ENCODE measurements around the gene POLR1G.

POLR1G gene

DNA sequence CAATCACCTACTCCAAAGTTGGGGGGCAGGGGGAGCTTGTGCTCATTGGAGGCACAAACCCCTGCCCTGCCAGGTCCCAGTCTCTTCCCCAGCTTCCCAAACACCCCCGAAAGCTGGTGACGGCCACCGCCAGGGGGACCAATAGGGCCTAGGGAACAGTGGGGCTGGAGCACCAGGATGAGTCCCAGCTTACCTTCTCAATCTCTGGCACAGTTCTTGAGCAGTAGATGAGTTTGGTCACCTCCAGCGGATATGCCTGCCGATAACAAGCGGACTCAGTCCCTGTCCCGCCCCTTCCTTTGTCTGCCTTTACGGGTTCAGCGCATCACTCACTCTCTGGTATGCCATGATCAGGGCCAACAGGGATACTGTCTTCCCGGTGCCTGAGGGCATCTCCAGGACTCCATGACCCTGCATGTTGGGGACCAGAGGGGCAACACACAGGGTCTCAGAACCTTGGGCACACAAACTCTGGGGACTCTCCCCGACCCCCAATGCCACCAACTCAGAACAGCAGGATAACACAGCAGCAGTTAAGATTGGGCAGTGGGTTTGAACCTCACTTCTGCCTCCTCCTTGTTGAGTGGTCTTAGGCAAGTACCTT is 37.6 kb upstream of the POLR1G start:
- Histone ChIP-seq H3K27me3 (ENCODE audit: insufficient read depth, low read length, poor library complexity, severe bottlenecking) (no peaks in the 10 kb centered on the region), H3K79me2 (ENCODE audit: insufficient read depth, low read length) (peaks cover 7% of the 10 kb centered on the region; the same call in 1 of the 2 replicates), H3K9ac (ENCODE audit: low read depth, low read length, poor library complexity, severe bottlenecking) (no peak overlapping the region), H4K20me1 (ENCODE audit: insufficient read depth, low read length, poor library complexity, severe bottlenecking) (no peaks in the 10 kb centered on the region), H3F3A (ENCODE audit: low read depth) (no peaks in the 10 kb centered on the region), H2AFZ (ENCODE audit: low read length) (no peak overlapping the region), H3K36me3 (ENCODE audit: insufficient read depth, low read length) (no peaks in the 10 kb centered on the region), H3K9me2 (replicated peaks; ENCODE audit: low read depth, low read length) (no peaks in the 10 kb centered on the region), H3K4me3 (ENCODE audit: low read length, poor library complexity, severe bottlenecking) (peak overlapping the region; percentile 21), H3K9me3 (ENCODE audit: insufficient read depth, low read depth, low read length) (no peaks in the 10 kb centered on the region), H3K4me2 (ENCODE audit: low read depth, low read length, poor library complexity, severe bottlenecking) (peak overlapping the region; percentile 88), H3K4me1 (ENCODE audit: insufficient read depth, low read length, poor library complexity, severe bottlenecking) (peaks cover 11% of the 10 kb centered on the region)
- no peak for TF ChIP-seq EZH2phosphoT487 (IDR thresholded peaks at IDR 0.05; ENCODE audit: borderline replicate concordance)
- TF ChIP-seq, protein P1, sequence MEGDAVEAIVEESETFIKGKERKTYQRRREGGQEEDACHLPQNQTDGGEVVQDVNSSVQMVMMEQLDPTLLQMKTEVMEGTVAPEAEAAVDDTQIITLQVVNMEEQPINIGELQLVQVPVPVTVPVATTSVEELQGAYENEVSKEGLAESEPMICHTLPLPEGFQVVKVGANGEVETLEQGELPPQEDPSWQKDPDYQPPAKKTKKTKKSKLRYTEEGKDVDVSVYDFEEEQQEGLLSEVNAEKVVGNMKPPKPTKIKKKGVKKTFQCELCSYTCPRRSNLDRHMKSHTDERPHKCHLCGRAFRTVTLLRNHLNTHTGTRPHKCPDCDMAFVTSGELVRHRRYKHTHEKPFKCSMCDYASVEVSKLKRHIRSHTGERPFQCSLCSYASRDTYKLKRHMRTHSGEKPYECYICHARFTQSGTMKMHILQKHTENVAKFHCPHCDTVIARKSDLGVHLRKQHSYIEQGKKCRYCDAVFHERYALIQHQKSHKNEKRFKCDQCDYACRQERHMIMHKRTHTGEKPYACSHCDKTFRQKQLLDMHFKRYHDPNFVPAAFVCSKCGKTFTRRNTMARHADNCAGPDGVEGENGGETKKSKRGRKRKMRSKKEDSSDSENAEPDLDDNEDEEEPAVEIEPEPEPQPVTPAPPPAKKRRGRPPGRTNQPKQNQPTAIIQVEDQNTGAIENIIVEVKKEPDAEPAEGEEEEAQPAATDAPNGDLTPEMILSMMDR (conservative IDR thresholded peaks at IDR 0.05; ENCODE audit: low read length), result no peak

DNA sequence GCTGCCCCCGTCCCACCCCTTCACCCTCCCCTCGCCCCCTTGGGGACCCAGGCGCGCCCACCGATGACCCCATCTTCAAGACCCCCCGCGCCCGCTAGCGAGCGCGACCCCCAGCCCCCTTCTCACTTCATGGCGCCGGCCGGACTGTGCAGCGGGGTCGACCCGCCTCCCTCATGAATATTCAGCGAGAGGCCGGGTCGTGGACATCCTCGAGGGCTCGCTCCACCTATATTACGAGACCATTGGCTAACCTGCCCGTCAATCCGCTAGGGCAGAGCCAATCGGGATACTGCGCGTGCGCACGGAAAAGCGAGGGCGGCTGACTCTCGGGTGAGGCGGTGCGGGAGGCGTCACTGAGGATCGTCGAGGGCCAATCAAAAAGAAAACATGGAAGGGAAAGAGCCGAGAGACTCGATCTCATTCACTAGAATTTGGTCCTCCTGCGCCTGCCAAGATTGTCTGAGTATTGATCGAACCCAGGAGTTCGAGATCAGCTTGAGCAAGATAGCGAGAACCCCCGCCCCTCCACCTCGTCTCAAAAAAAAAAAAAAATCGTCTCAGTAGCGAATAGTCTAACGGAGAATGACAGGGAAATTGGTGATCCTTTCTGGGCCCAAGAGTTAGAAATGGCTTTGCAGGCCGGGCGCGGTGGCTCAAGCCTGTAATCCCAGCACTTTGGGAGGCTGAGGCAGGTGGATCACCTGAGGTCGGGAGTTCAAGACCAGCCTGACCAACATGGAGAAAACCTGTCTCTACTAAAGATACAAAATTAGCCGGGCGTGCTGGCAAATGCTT is 35.8 kb upstream of the POLR1G start, which contains the start of gene ERCC2:
Gene ERCC2 (minus strand): TSS at position 164 of the 795 bp plus-strand sequence. CDS start 33 bp downstream, at position 131.
- H3K36me3 ChIP-seq (ENCODE audit: insufficient read depth, low read length), result no peaks in the 10 kb centered on the region
- peak within 1 kb of the TSS; percentile 98 for H3K4me3 ChIP-seq (ENCODE audit: low read length, poor library complexity, severe bottlenecking)
- H3K27me3 ChIP-seq (ENCODE audit: insufficient read depth, low read length, poor library complexity, severe bottlenecking), result no peaks in the 10 kb centered on the region
- no peak for TF ChIP-seq EZH2phosphoT487 (IDR thresholded peaks at IDR 0.05; ENCODE audit: borderline replicate concordance)
- TF ChIP-seq, protein P1 (conservative IDR thresholded peaks at IDR 0.05; ENCODE audit: low read length), result no peak
- H3K9ac ChIP-seq (ENCODE audit: low read depth, low read length, poor library complexity, severe bottlenecking), result peak within 1 kb of the TSS; percentile 82
- peak within 1 kb of the TSS; percentile 88 for H3K4me2 ChIP-seq (ENCODE audit: low read depth, low read length, poor library complexity, severe bottlenecking)
- no peaks in the 10 kb centered on the region for H3K9me2 ChIP-seq (replicated peaks; ENCODE audit: low read depth, low read length)
- no peaks in the 10 kb centered on the region for H3F3A ChIP-seq (ENCODE audit: low read depth)
- H3K4me1 ChIP-seq (ENCODE audit: insufficient read depth, low read length, poor library complexity, severe bottlenecking), result peaks cover 11% of the 10 kb centered on the region
- no peaks in the 10 kb centered on the region for H4K20me1 ChIP-seq (ENCODE audit: insufficient read depth, low read length, poor library complexity, severe bottlenecking)
- H3K79me2 ChIP-seq (ENCODE audit: insufficient read depth, low read length), result peaks cover 7% of the 10 kb centered on the region; the same call in 1 of the 2 replicates
- H3K9me3 ChIP-seq (ENCODE audit: insufficient read depth, low read depth, low read length), result no peaks in the 10 kb centered on the region
- peak within 1 kb of the TSS; percentile 87 for H2AFZ ChIP-seq (ENCODE audit: low read length)

DNA sequence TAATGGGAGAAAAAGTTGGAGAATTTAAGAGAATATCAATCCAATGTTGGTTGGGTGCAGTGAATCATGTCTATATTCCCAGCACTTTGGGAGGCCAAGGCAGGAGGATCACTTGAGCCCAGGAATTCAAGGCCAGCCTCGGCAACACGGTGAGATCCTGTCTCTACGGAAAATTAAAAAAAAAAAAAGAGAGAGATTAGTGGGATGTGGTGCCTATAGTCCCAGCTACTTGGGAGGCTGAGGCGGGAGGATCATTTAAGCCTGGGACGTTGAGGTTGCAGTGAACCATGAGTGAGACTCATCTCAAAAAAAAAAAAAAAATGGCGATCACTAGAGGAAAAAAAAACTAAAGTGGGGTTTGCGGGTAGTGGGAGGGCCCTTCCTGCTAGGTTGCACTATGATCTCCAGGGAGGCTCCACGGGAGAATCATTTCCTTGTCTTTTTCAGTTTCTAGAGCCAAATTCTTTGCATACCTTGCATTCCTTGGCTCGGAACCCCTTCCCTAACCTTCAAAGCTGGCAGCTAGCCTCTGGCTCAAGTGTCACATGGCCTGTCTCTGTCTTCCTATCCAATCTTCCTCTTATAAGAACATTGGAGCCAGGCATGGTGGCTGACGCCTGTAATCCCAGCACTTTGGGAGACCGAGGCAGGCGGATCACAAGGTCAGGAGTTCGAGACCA is 30.3 kb upstream of the POLR1G start:
- TF ChIP-seq, protein P1 (conservative IDR thresholded peaks at IDR 0.05; ENCODE audit: low read length), result no peak
- TF ChIP-seq EZH2phosphoT487 (IDR thresholded peaks at IDR 0.05; ENCODE audit: borderline replicate concordance), result no peak
- Histone ChIP-seq H3K27me3 (ENCODE audit: insufficient read depth, low read length, poor library complexity, severe bottlenecking) (no peaks in the 10 kb centered on the region), H2AFZ (ENCODE audit: low read length) (no peak overlapping the region), H3K9ac (ENCODE audit: low read depth, low read length, poor library complexity, severe bottlenecking) (no peak overlapping the region), H3K4me3 (ENCODE audit: low read length, poor library complexity, severe bottlenecking) (no peak overlapping the region), H4K20me1 (ENCODE audit: insufficient read depth, low read length, poor library complexity, severe bottlenecking) (no peaks in the 10 kb centered on the region), H3K9me3 (ENCODE audit: insufficient read depth, low read depth, low read length) (no peaks in the 10 kb centered on the region), H3K36me3 (ENCODE audit: insufficient read depth, low read length) (no peaks in the 10 kb centered on the region), H3F3A (ENCODE audit: low read depth) (no peaks in the 10 kb centered on the region), H3K4me2 (ENCODE audit: low read depth, low read length, poor library complexity, severe bottlenecking) (no peak overlapping the region), H3K9me2 (replicated peaks; ENCODE audit: low read depth, low read length) (no peaks in the 10 kb centered on the region), H3K79me2 (ENCODE audit: insufficient read depth, low read length) (no peaks in the 10 kb centered on the region), H3K4me1 (ENCODE audit: insufficient read depth, low read length, poor library complexity, severe bottlenecking) (no peaks in the 10 kb centered on the region)

Measured in Loucy (cell line).